ENCODE results near the gene ABCC3.

Gene ABCC3

DNA sequence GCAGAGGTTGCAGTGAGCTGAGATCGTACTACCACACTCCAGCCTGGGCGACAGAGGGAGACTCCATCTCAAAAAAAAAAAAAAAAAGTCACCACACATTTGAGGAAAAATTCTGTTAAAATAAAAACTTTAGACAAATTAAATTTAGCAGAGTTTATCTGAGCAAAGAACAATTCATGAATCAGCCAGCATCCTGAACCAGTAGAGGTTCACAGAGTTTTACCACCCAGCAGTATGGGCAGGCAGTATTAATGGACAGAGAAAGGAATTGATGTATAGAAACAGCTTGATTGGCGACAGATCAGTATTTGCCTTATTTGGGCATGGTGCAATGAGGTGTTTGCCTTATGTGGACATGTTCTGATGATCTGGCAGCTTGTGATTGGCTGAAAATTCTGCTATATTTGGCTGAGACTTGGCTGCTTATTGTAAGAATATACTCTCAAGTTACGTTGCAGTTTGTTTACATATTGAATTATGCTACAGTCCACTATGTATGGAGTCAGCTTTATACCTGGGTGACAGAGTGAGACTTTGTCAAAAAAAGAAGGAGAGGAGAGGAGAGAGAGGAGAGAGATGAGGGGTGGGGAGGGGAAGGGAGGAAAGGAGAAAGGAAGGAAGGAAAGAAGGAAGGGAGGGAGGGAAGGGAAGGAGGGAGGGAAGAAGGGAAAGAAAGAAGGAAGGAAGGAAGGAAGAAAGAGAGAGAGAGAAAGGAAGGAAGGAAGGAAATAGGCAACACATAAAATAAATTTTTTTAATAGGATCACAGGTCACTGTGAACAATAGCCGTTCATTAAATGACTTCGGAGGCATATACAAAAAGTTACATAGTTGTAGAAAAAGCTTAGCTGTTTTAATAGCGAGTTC lies 14.6 kb downstream of the ABCC3 start:
- DNase-seq = no peak

DNA sequence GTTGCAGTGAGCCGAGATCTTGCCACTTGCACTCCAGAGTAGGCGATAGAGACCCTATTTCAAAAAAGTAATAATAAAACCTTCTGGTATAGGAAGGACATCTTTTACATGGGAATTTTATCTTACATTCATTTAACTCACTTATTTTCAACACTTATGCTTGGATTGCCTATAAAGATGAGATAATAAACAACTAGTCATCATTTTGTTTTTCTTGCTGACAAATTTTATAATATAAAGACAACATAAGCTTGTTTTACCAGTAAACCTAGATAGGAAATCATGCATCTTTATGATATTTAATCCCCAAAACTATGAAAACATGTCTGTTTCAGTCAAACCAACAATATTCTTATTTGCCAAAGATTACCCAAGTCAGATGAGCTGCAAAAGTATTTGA lies 17.0 kb downstream of the ABCC3 start:
- DNase-seq = no peak

DNA sequence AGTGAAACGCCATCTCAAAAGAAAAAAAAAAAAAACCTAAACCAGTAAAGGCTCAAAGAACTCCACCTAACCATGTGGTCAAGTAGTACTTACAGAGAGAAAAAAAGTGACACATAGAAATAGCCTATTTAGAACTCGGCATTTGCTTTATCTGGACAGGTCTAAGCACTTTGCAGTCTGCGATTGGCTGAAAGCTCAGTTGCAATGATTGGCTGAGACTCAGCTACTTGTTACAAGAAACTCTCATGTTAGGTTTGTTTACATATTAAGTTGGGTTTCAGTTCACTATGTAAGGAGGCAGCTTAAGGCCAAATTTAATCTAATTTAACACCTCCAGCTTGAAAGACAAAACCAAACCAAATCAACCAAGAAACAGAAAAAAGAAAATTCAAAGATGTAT lies 19.1 kb downstream of the ABCC3 start:
- no peak for DNase-seq

DNA sequence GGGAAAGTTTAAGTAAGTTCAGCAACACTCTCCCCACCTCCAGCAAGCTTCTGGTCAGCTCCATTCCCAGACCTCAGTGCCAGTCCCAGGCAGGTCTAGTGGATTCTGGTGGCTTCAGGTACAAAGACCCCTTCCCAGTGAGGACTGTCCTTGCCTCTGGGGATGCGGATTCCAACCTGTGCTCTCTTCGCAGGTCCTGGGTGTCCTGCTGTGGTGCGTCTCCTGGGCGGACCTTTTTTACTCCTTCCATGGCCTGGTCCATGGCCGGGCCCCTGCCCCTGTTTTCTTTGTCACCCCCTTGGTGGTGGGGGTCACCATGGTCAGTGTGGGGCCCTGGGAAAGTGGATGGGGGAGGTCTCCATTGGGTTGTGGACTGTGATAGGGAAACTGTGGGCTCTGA lies 21.8 kb downstream of the ABCC3 start:
- no peak for DNase-seq

DNA sequence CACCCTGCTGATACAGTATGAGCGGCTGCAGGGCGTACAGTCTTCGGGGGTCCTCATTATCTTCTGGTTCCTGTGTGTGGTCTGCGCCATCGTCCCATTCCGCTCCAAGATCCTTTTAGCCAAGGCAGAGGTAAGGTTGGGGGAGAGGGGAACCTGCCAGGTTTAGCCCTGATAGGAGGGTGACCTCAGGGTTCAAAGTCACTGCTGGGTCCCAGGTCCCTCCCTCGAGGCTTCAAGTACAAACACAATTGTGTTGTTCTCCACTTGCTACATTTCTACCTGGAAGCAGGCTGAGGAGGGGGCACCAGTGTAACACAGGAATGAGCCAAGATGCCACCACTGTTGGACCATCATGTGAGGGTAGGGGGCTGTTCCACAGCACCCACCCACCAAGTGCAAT lies 22.4 kb downstream of the ABCC3 start:
- no peak for DNase-seq

DNA sequence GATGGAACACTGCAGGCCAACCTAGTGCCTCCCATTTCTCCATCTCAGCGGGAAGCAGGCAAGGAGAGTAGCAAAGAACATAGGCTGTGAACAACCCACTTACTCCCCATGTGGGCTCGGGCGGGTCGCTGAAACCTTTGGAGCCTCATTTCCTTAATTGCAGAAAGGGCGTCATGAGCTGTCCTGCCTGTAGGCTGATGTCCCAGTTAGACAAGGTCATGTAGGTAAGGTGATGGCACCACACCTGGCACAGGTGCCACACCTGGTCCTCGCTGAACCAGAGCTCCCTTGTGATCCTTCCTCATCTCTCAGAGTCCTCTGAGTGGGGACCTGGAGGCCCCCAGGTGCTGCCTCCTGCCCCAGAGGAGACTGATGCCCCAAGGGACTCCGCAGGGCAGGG lies 22.9 kb downstream of the ABCC3 start:
- DNase-seq = no peak

DNA sequence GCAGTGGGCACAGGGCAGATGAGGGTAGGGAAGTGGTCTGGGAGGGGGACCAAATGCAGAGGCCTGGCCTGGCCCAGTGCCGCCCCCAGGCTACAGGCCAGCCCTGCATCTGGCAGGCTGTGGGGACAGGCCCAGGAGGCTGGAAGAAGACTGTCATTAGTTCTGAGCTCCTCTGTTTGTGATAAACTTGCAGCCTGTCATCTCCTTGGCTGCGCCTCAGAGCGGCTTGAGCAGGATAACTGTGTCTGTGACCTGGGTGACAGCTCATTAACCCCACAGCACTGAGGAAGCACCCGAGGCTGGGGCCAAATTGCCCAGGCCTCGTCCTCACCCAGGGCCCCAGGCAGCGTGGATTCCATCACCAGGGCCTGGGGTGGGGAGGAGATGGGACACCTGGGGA lies 23.9 kb downstream of the ABCC3 start:
- no peak for DNase-seq

DNA sequence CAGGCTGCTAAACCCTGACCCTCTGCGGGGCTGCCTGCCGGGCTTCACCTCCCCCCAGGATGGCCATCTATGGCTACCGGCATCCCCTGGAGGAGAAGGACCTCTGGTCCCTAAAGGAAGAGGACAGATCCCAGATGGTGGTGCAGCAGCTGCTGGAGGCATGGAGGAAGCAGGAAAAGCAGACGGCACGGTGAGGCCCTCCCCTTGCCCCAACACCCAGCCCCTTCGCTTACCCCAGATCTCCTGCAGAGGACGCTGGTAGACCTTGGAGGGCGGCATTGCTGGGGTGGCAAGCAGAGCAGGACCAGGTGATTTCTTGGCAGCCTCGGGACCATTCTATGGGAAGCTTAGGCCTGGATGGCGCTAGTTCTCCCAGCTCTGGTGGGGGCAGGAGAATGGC lies 24.5 kb downstream of the ABCC3 start:
- DNase-seq = no peak

DNA sequence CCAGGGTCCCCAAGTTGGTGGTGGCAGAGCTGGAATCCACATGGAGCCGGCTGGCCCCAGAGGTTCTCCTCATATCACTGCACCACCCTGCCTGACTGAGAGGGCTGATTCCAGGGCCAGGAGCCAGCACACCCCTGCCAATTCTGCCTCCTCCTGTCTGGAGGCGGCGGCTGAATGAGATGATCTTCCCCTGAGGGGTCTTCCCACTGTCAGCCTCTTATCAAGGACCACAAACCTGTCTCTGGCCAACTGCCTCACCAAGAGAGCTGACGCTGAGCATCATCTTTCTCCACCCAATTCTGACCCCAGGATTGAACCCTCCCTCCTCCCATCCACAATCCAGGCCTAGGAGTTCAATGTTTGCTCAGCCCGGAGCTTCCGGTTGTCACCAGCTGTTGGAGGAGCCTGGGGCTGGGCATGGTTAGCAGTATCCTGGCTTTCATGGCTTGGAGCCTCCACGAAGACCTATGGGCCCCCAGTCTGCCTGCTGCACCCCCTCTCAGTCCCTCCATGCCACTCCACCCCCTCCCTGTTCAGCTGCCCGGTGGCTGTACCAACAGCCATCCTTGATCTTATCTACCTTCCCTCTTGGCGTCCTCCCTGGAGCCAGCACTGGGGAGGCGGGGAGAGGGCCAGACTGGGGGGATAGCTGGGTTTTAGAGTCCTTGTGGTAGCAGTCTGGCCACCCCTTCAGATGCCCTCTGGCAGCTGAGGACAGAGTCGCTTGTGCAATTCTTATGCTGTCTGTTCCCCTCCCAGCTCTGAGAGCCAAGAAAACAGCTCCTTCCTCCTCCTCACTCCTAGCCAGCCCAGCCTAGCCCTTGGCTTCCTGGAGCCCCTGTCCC lies 25.6 kb downstream of the ABCC3 start:
- no peak for DNase-seq

DNA sequence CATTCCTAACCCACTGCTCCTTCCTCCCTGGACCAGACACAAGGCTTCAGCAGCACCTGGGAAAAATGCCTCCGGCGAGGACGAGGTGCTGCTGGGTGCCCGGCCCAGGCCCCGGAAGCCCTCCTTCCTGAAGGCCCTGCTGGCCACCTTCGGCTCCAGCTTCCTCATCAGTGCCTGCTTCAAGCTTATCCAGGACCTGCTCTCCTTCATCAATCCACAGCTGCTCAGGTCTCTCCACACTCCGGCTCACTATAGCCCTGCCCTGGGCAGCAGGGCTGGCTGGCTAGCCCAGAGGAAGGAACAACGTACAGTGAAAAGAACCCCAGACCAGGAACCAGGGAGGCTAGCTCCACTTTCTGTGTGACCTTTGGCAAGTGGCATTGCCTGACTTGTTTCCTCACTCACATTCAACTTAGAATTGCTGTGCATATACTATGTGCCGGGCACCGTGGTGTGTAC lies 26.2 kb downstream of the ABCC3 start:
- no peak for DNase-seq

DNA sequence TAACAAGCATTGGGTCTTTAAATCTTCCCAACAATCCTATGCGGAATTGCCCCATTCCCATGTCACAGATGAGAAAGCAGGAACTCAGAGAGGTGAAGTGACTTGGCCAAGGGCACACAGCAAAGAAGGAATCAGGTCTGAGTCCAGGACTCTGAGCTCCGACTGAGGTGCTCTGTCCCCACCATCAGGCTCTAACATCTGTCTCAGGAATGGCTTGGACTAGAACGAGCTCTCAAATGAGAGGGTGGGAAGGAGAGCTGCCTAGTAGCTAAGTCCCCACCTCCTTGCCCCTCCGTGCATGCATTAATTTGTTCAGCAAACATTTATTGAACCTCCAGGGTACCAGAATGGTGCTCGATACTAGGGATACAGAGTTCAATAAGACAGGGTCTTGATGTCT lies 26.7 kb downstream of the ABCC3 start:
- DNase-seq = no peak

DNA sequence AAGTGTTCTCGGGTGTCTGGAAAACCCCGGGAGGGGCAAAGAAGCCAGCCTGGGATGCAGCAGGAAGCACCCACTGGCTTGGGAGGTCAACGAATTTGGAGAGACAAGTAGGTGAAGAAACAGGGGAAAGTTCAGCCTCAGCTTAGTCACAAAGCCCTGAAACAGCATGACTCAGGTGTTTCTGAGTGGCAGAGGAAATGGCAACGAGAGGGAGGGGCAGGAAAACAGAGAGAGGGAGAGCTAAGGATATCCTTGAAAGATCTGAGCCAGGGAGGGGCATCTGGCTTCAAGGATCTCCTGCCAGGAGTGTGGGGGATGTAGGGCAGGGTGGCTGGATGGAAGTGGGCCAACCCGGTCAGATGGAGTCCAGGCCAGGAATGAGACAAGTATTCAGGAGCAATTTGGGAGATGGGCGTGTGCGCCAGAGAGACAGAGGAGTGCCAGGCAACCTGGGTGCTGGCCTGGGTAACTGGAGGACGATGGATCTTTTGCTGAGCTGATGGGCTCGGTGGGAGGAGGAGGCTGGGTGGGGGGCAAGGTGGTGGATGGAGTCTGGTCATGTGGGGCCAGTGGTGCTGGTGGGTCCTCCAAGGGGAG lies 27.2 kb downstream of the ABCC3 start:
- DNase-seq = no peak

DNA sequence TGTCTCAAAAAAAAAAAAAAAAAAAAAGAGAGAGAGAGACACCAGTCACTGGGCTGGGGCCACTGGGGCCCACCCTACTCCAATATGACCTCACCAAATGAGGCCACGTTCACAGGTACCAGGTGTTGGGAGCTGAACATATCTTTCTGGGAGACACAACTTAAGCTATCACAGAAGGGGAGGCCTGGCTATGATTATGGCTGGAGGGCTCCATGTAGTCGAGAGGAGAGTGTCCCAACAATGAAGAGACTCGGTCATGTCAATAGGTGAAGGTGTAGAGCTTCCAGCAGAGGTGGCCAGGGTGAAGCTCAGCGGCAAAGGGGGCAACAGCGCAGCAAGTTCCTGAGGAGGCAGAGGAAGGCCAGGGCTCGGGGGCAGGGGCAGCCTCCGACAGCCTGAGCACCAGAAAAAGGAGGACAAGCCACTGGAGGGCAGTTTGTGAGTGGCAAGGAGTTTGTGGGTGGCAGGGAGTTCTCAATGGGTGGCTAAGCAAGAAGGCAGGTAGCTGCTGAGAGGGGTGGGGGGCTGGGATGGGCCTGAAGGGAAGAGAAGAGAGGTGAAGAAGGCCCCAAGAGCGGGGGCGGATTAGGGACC lies 28.0 kb downstream of the ABCC3 start:
- DNase-seq = no peak

DNA sequence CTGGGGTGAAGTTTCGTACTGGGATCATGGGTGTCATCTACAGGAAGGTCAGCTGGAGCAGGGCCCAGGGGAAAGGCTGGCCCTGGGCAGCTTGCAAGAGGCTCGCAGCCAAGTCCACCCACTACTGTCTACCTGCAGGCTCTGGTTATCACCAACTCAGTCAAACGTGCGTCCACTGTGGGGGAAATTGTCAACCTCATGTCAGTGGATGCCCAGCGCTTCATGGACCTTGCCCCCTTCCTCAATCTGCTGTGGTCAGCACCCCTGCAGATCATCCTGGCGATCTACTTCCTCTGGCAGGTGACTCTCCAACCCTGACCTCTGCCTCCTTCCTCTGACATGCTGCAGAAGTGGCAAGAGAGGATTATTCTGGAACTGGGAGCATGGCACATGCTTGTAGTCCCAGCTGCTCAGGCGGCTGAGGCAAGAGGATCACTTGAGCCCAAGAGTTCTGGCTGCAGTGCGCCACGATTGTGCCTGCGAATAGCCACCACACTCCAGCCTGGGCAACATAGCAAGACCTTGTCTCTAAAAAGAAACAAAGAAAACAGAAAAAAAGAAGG lies 29.2 kb downstream of the ABCC3 start:
- no peak for DNase-seq

DNA sequence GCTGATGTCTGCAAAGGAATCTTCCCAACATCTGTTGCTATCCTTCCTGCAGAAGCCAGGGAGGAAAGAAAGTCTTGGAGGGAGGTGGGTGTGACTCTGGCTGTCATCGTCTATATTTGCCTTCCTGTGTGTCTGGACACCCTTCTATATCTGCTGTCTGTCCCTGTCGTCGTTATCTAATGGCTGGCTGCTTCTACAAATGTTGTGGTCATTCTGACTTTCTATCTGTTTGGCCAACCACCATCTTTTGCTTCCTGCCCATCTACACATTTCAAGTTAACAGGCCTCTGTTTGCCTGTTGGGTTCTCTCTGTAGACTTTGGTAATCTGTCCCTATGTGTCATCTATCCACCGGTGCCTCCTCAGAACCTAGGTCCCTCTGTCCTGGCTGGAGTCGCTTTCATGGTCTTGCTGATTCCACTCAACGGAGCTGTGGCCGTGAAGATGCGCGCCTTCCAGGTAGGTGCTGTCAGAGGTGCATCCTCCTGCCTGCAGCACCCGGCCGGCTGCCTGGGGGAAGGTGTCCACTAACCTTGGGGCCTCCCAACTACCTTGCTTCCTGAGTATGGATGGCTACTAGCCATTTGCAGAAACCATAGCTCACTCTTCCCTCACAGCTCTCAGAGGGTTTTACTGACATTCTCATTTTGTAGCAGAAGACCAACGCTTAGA lies 30.2 kb downstream of the ABCC3 start:
- DNase-seq = no peak

DNA sequence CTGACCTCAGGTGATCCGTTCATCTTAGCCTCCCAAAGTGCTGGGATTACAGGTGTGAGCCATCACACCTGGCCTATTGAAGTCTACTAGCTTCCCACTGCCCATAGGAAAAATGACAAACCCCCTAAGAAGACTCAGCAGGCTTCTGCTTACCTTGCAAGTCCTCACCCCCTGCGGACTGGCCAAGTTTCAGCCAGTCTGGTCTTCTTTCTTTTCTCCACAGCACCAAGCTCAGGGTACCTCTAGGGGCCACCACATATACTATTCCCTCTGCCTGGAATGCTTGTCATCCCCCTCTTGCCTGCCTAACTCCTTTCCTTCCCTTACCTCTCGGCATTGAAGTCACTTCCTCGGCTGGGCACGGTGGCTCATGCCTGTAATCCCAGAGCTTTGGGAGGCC lies 31.2 kb downstream of the ABCC3 start:
- no peak for DNase-seq

DNA sequence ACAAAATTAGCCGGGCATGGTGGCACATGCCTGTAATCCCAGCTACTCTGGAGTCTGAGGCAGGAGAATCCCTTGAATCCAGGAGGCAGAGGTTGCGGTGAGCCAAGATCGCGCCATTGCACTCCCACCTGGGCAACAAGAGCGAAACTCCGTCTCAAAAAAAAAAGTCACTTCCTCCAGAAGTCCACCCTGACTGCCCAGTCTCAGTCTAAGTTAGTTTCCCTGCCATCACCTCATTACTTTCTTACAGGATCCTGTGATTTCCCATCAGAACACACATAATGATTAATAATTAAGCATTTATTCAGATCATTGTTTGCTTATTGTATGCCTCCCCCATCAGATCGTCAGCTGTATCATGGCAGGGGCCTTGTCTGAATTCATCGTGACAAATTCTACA lies 31.6 kb downstream of the ABCC3 start:
- no peak for DNase-seq

DNA sequence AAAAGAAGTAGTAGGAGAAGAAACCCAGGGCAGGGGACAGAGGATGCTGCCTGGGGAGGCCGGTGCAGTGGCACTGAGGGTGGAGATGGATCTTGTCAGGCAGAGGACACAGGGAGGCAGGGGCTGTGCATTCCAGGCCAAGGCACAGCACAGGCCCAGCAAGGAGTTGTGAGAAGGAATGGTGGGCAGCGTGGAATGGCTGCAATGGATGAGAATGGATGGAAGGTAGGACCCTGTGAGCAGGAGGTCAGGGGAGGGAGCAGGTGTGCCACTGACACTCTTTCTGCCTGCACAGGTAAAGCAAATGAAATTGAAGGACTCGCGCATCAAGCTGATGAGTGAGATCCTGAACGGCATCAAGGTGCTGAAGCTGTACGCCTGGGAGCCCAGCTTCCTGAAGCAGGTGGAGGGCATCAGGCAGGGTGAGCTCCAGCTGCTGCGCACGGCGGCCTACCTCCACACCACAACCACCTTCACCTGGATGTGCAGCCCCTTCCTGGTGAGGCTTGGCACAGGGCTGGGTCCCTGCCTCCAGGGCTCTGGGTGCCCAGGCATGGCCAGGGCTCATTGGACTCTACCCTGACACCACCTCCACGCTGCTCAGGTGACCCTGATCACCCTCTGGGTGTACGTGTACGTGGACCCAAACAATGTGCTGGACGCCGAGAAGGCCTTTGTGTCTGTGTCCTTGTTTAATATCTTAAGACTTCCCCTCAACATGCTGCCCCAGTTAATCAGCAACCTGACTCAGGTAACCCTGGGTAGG lies 32.8 kb downstream of the ABCC3 start:
- no peak for DNase-seq

DNA sequence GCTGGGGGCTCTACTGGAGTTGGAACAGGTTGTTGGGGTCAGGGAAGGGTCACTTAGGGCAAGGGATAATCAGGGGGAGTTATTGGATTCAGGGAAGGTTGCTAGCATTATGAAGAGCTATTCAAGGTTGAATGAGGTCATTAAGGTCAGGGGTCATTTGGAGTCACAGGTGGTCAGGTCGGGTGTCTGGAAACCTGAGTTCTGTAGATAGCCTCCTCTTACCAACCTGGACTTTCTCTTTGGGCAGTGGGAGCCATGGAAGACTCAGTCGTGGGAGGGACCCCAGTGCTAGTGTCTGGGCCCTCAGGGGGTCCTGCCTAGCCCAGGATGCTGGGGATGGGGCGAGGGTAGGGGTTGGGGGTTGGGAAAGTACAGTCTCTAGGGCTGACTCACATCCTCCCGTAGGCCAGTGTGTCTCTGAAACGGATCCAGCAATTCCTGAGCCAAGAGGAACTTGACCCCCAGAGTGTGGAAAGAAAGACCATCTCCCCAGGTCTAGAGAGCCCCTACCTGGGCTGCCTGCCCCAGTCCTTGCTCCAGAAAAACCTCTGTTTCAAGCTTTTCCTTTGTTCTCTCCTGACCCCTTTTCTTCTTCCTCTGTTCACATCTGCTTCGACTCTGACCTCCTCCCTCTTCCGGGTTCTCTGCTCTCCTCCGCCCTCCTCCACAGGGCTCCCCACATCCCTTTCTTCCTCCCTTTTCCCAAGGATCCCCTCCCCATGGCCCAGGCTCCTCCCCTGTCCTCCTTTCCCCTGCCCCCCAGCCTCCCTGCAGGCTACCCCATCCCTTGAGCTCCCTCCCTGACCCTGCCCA lies 33.5 kb downstream of the ABCC3 start:
- DNase-seq = no peak

DNA sequence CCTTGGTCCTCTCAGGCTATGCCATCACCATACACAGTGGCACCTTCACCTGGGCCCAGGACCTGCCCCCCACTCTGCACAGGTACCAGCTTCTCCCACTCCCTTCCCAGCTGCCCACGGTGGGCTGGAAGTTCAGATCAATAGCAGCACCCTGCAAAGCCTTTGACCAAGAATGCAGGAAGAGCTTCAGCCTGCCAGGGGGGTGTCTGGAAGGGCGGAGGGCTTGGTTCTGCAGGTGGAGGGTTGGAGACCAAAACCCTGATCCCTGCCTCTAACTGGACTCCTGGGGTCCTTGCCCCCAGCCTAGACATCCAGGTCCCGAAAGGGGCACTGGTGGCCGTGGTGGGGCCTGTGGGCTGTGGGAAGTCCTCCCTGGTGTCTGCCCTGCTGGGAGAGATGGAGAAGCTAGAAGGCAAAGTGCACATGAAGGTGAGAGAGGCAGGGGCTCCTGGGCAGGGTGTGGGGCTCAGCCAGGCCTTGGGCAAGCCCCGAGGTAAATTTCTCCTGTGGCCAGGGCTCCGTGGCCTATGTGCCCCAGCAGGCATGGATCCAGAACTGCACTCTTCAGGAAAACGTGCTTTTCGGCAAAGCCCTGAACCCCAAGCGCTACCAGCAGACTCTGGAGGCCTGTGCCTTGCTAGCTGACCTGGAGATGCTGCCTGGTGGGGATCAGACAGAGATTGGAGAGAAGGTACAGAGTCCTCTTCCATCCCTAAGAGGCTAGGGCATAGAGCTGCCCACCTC lies 34.3 kb downstream of the ABCC3 start:
- DNase-seq = no peak

All from NCI-H748 treated with DMSO at 0.1 percent for 48 hours (cell line).